GM18517 (cell line): Measurements from ENCODE around the gene HIGD2B.
A peak's percentile ranks its signal among the peaks of the same experiment; 100 is the strongest.
"Not testable (repeated sequence)": the region's sequence is repeated elsewhere in the genome, so short reads cannot be mapped to it uniquely, and the experiment has no call there.

Source experiments
- ATAC-seq: cut with Tn5 transposase; IDR thresholded peaks from one replicate; pipeline ENCODE4 v1.9.1; 2021; ENCODE audit warnings: mild to moderate bottlenecking, moderate library complexity; ENCODE audit not compliant: unreplicated experiment

The HIGD2B gene

DNA sequence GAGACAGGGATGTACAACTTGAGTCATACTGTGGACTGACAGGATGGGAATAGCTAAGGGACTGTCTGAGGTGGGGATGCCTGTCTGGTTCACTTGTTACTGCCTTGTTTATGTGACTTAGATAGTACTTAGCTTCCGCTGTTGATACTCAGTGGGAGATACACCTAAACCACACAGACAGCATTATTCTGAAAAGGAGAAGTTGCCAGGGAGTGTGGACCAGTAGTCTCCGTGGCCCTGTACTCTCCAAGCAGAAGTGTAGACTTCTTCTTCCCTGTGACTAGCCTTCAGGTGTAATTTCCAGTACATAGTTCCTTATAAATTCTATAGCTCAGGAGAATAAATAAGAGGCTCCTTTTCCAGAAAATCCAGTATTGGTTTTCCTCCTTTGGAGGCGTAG lies 5.1 kb downstream of the HIGD2B start:
- no peak for ATAC-seq

DNA sequence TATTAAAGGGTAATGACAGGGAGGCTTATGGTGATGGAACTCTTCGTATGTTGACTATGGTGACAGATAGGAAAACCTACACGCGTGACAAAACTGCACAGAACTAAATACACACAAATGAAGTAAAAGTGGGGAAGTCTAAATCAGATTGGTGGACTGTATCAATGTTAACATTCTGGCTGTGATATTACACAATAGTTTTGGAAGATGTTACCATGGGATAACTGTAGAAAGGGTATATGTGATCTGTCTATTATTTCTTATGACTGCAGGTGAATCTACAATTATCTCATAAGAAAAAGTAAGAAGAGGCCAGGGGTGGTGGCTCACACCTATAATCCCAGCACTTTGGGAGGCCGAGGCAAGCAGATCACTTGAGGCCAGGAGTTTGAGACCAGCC lies 9.1 kb downstream of the HIGD2B start:
- no peak for ATAC-seq

DNA sequence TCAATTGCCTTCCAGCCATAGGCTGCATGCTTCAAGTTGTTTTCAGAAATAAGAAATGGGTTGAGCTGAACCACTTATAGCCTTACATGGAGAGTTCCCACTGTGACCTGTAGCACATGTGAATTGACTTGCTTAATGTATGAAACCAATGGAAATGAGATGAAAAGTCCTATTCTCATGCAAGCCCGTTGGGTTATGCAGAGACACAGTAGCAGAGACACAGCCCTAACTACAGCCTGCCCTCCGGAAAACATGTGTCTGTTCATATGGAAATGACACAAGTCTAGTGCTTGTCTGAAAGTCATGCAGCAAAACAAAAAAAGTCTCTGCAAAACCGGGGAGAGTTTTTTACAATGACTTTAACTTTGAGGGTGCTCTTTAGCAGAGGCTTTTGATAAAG lies 14.5 kb downstream of the HIGD2B start:
- ATAC-seq = no peak

DNA sequence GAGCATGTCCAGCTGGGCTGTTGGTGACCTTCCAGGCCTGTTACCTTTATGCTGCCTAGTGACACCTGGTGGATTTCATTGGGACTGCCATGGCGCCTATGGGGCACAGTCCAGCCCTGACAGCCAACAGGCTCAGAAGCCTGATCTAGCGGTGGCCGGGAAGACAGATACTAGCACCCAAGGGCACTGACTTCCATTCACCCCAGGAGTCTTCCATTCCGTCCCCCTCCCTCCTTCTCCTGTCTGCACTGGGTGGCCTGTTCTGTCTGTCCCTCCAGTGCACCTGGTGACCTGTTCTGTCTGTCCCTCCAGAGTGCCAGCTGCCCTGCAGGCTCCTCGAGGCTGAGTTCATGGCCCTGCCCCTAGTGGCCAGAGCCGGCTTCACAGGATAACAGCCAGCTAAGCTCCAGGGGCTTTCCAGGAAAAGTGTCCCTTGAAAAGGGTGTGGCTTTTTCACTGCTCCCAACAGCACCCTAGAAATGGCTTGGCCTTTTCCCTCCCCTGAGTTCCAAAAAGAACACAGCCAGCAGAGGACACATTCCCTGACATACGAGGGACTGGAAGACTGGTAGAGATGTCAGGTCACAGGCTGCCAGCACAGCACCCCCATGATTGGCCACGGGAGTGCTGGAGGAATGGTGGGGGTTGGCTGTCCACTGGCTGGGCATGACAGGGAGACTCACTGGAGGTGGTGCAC lies 15.2 kb downstream of the HIGD2B start:
- ATAC-seq = peak; percentile 69

DNA sequence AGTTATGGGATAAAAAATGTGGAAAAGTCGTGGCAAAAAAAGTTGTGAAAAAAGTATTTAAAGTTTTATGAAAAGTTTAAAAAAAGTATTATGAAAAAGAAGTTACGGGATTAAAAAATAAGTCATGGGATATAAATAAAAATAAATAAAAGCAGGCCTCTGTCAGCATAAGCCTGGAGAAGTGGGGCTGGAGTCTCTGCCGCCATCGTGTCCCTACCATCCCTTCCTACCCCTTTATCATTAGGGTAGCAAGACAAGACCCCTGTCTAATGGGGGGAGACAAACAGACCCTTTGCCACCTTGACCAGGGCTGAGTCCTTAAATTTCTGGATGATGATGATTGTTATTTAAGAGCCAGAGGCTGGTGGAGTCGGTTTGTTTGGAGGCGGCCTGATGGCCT lies 16.2 kb downstream of the HIGD2B start:
- not testable (repeated sequence) for ATAC-seq

DNA sequence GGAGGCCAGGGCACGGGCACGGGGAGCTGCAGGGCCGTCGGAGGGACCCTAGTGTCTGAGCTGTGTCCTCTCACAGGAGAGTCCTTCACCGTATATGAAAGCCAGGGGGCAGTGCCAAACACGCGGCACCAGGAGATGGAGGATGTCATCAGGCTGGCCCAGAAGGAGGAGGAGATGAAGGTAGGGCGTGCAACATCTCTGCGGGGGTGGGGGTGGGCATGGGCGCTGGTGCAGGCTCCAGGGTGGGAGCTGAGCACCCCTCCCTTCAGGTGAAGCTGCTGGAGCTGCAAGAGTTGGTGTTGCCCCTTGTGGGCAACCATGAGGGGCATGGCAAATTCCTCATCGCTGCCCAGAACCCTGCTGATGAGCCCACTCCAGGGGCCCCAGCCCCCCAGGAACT lies 20.3 kb downstream of the HIGD2B start:
- not testable (repeated sequence) for ATAC-seq

DNA sequence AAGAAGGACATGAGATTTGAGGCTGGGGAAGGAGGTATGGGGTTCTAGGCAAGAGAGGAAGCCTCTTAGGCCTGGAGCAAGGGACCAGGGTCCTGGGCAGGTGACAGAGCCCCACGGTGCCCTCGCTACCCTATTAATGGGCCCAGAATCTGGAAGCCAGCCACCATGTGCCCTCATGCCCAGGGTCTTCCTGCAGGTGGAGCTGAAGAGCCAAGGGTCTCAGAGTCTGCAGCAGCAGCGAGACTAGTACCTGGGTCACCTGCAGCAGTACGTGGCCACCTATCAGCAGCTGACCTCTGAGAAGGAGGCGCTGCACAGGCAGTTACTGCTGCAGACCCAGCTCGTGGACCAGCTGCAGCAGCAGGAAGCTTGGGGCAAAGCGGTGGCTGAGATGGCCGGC lies 22.1 kb downstream of the HIGD2B start:
- ATAC-seq = not testable (repeated sequence)

DNA sequence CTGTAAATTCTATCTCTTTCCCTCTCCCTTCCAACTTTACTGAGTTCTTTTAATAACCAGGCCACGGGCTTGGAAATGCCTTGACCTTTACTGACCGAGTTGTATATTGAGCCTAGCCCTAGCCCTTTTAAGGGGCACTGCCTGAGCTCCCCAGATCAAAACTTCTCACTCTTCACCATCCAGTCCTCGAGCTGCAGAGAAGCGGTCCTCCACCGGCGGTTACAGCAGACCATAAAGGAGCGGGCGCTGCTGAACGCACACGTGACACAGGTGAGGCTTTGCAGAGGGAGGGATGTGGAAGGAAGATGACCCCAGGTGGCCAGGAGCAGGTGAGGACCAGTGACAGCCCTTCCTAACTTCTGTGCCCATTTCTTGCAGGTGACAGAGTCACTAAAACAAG lies 24.9 kb downstream of the HIGD2B start:
- ATAC-seq = not testable (repeated sequence)

DNA sequence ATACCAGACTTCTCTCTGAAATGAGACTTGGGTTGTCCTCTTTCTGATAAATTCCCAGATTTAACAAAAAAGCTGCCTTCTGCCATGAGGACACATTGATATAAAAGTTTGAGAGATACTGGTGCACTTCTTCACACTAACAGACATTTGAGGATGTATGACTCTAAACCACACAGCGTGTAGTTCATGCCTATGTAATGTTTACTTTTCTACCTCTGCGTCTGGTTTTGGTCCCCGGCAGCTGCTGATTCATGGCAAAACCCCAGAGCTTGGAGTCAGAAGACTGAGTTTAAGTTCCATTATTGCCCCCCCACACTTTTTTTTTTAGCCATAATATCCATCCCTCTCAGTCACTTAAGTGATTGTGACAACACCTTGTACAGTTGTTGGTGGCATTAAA lies 30.0 kb downstream of the HIGD2B start:
- ATAC-seq = not testable (repeated sequence)

DNA sequence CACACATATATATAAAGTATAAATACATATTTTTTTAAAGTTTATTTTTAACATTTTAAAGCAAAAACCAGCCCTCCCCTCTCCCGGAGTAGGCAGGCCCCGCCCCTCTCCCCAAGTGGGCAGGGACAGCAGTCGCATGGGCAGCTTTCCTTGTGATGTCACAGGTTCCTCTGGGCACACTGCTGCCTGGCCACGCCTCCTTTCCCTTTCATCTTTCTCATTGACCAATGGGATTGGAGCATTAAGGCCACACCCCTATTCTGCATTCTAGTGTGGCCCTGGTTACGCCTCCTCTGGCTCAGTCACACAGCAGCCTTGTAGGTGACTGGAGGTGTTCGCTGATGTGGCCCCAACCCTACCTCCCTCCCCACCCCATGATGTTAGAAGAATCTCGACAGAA lies 31.6 kb downstream of the HIGD2B start, which contains the start of gene GOLGA6B:
GOLGA6B (plus strand) TSS at position 301 of the 400 bp plus-strand sequence; CDS start at position 342, 41 bp downstream.
- not testable (repeated sequence) for ATAC-seq

DNA sequence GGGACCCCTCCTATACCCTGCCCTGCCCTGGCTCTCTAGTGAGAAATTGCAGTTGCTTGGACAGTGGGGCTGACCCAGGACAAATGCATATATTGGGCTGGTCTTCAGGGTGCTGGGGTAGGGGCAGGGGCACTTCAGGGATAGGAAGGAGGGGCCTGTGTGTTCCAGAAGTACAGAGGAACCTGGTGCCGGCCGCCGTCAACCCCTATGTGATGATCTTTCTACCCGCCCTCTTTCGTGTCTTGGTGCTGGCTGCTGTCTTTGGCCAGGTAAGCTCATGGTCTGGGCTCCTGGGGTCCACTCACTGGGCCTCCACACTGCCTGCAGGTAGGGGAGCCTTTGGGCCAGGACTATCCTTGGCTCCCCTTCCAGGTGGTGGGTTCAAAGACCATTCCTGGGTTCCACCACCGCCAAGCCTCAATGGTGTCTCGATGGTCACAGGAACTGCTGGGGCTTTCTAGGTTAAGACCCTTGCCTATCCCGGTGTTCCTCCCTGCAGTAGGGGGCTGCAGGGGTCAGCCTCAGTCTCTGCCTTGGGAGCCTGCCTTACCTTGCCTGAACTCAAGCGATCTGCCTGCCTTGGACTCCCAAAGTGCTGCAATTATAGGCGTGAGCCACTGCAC lies 37.2 kb downstream of the HIGD2B start:
- not testable (repeated sequence) for ATAC-seq

DNA sequence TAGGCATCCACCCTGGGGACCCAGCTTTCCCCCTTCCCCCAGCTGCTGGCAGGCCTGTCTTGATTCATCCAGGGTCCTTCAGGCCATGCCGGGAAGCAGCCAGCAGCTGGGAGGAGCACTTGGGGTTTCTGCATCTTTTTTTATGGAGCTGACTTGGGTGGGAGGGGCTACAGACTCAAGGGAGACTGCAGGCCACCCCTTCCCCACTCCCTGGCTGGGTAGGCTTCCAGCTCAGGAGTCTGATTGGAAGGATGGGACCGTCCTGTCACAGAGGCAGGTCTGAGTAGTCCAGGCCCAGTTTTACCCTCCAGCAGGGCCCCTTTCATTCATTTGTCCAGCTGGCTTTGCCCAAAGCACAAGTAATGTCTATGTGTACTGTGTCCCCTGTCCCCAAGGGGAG lies 43.7 kb downstream of the HIGD2B start:
- ATAC-seq = not testable (repeated sequence)

DNA sequence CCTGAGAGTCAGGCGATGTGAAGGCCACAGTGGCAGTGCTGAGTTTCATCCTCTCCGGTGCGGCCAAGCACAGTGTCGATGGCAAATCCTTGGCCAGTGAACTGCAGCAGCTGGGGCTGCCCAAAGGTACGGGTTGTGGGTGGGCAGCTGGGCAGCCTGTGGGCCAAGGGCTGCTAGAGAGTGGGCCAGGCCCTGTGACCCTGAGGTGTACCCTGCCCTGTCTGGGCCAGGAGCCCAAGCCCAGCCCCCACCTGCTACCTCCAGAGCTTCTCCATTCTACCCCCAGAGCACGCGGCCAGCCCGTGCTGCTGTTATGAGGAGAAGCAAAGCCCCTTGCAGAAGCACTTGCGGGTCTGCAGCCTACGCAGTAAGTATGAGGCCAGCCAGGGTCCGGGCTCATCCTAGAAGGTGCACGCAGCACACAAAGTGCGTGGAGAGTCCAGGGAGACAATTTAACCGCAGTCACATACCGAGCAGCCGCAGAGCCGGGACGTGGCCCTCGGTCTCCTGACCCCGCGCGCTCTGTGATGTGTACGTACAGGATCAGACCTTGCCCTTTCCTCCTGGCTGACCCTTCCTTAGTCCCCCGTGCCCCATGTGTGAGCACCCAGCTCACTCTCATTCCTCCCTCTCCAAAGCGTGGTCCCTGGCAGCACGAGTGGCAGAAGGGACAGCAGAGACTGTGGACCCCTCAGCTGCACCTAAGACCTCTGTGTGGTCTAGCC lies 46.1 kb downstream of the HIGD2B start:
- ATAC-seq = not testable (repeated sequence)

DNA sequence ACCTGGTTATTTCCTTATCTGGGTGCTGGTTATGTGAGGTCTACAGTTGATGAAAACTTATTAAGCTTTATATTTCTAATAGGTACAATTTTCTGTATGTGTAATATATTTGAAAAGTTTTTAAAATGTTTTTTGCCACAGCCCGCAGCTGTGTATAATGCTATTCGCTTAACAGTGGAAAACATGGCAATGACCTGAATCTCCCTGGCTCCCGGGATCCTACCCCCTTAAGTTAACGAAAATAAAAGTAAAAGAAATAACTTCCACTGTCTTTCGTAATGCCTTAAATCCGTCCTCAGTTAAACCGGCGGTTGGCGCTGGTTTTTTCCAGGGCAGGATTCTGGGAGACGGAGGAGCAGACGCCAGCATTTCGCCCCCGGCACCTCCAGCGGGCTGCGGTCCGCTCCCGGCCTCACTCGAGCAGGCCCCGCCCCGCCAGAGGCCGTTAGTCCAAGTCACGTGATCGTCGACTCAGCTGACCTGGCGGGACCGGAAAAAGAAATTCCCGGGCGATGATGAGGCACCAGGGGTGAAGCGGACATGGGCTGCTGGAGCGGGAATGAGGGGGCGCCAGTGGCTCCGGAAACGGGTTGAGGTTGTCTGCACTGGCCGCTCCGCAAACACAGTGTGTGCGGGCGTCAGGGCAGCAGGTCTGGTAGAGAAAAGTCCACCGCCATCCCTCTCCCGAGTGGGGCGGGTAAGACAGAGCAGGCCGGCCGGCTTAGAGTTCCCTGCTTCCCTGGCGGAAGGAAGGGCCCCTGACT lies 49.3 kb downstream of the HIGD2B start:
- ATAC-seq = not testable (repeated sequence)

DNA sequence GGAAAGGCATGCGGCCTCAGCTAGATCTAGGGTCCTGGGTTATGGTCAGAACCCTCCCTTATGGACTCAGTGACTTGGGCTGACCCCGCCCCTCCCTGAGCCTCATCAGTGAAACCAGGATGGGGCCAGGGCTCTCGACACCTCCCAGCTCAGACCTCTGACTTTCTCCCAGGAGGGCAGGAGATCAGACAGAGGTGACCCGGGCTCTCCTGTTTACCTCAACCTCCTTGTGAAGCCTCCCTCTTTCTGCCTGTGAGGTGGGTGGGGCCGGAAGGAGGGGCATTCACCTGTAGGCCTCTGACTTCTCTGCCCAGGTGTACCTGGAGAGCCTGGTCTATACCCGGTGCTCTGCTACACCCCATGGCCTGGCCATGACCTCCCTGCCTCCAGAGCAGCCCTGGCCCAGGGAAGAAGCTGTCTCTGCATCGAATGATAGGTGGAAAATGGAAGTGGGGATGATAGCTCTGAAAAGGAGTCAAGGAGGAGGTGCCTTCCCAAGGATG lies 56.9 kb downstream of the HIGD2B start:
- not testable (repeated sequence) for ATAC-seq

DNA sequence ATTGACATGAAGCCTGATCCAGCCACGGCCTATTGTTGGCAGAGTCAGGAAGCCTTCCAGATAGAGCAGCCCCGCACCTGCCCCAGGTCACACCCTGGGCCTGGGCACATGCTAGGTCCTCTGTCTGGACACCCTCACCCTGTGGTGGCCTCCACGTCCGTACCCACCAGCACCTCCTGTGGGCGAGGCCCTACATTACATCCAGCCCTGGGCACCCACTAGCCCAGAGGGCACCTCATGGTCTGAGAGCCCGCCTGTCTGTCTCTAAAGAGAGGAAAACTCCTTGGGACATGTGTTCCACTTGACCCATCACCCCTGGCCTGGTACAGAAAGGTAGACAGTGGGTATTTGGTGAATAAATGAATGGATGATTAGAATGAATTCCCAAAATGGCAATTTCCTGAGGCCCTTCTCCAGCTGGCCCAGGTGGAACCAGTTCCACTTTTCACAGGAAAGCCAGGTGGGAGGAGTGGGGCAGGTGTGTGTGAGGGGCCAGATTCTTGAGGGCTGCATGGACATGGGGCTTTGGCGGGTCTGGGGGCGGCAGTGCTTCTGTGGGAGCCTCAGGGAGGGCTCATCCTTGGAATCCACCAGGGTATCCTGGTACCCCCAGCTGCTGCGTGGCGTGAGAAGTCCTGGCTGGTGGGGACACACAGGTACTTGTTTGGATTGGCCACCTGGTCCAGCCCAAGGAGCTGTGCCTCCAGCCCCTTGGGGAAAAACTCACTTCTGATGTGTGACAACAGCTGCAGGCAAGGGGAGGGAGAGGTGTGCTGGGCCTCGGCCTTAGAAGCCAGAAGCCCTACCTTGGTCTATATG lies 57.5 kb downstream of the HIGD2B start:
- not testable (repeated sequence) for ATAC-seq

DNA sequence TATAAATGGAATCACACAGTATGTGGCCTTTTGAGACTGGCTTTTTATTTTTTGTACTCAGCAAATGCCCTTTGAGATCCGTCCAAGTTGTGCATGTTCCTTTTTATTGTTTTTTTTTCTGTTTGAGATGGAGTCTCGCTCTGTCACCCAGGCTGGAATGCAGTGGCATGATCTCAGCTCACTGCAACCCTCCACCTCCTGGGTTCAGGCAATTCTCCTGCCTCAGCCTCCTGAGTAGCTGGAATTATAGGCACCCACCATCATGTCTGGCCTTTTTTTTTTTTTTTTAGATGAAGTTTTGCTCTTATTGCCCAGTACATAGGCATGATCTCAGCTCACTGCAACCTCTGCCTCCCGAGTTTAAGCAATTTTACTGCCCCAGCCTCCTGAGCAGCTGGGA lies 59.8 kb downstream of the HIGD2B start:
- ATAC-seq = not testable (repeated sequence)
